Peyer's patch (tissue), 4 donors: Measurements from ENCODE around the gene RBBP4.

ENCODE experiments used
- CTCF ChIP-seq, 6 experiments: fragments of 450-650 bp in 4 of 6; fragments of 200-600 bp in 2 of 6; sonication (generic) in 1 of 6; IDR thresholded peaks; one replicate each; pipeline ENCODE4 v1.5.1; 2017 to 2019; ENCODE audit warnings: antibody characterized with exemption in 6 of 6, mild to moderate bottlenecking in 3 of 6, moderate library complexity in 1 of 6
- POLR2A ChIP-seq, 2 donors: fragments of 450-650 bp; IDR thresholded peaks; one replicate each; pipeline ENCODE4 v1.5.1; 2017; ENCODE audit warnings: antibody characterized with exemption in 2 of 2, mild to moderate bottlenecking in 2 of 2, moderate library complexity in 2 of 2

DNA sequence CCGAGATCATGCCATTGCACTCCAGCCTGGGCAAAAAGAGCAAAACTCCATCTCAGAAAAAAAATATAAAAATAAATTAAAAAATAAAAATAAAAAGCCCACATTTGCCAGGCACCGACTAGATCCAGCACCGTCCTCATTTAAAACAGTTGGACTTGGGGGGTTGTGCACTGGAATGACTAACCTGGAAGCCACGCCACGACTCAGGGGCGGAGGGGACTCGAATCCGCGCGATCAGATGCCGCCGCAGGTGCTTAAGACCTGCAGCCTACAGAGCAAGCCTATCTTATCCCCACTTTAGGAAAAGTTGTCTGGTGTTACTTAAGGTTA, 39.2 kb upstream of the RBBP4 start:
- no peak for TF ChIP-seq POLR2A (IDR thresholded peaks at IDR 0.05)
- no peak for TF ChIP-seq CTCF (IDR thresholded peaks at IDR 0.05)
